ENCODE measurements around the gene THAP3.

- TF ChIP-seq CTCF (conservative IDR thresholded peaks at IDR 0.05) (no peak), EZH2 (IDR thresholded peaks at IDR 0.05; ENCODE audit: low read depth) (no peak)
Observed at GRCh38 chr1:6630027-6630426, 5.4 kb downstream of the THAP3 start.

All from PC-9 (cell line).